OCI-LY1 (cell line): ENCODE data around the gene AJM1.

Source experiments
- CTCF ChIP-seq: fragments of 200-600 bp; sonication (generic), shearing (Covaris generic); IDR thresholded peaks from 2 replicates; pipeline ENCODE4 v1.5.1; 2017; ENCODE audit warnings: mild to moderate bottlenecking, antibody characterized with exemption, low read length, moderate library complexity, mixed read lengths
- EZH2 ChIP-seq: fragments of 200-600 bp; sonication (generic), shearing (Covaris generic); IDR thresholded peaks from 2 replicates; pipeline ENCODE4 v1.8.0; 2017; ENCODE audit warnings: borderline replicate concordance, mixed run types, mild to moderate bottlenecking, antibody characterized with exemption, low read length, moderate library complexity, mixed read lengths

- no peak for TF ChIP-seq EZH2
- no peak for TF ChIP-seq CTCF
These were observed 12.0 kb downstream of the AJM1 start for GRCh38 chr9:136854113-136854841.
